VCaP (cell line): ENCODE measurements around the gene ALDH4A1.
"Not testable (repeated sequence)": the region's sequence is repeated elsewhere in the genome, so short reads cannot be mapped to it uniquely, and the experiment has no call there.

ENCODE experiments used
- H3K27ac ChIP-seq: fragments of 450-650 bp; 2 replicates; pipeline ENCODE4 v1.5.1; 2017
- CTCF ChIP-seq: fragments of 450-650 bp; conservative IDR thresholded peaks from 2 replicates; pipeline ENCODE4 v1.5.1; 2017; ENCODE audit warnings: mild to moderate bottlenecking, moderate library complexity

The ALDH4A1 gene

DNA sequence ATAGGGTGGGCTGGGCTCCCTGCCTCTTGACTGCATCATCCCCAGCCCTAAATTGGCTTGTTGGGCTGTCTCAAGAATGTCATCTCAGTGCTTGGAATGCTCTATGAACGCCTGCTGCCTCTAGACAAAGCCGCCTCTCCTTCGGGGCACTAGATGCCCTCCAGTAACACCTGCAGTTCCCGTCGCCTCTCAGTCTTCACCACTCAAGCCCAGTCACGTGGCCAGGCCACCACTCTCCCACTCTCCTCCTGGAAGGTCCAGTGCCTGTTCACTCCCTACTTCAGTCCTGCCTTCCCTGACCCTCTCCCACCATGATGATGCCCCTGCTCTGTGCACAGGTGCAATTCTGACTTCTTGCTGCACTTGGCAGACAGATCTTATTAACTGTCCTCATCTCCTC lies 49.9 kb downstream of the ALDH4A1 start:
- no peak overlapping the region for H3K27ac ChIP-seq
- no peak for TF ChIP-seq CTCF

GRCh38 chr1:18849261-18849711 lies 53.1 kb downstream of the ALDH4A1 start:
- no peak overlapping the region for H3K27ac ChIP-seq
- TF ChIP-seq CTCF: no peak

- H3K27ac ChIP-seq: not testable (repeated sequence)
Observed at GRCh38 chr1:18847723-18848122, 54.6 kb downstream of the ALDH4A1 start.

- TF ChIP-seq CTCF: no peak
- H3K27ac ChIP-seq: no peak overlapping the region
Observed at GRCh38 chr1:18840145-18840544, 62.2 kb downstream of the ALDH4A1 start.

DNA sequence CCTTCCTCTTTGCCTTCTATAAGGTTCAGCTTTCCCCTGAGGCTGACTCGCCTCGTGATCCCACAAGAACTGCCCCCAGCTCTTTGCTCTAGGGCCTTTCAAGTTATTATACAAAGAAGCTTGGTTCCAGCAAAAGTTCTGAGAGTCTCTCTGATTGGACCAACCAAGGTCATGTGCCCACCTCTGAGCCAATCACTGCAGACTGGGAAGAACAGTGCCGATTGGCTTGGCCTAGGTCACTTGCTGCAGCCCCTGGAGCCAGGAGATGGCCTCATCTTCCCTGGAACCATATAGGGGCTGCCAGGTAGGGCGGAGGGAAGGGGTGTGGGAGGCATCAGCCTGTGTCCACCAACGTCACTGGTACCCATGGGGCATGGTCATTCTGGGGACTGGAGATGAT lies 65.7 kb downstream of the ALDH4A1 start:
- H3K27ac ChIP-seq: no peak overlapping the region
- TF ChIP-seq CTCF: no peak

DNA sequence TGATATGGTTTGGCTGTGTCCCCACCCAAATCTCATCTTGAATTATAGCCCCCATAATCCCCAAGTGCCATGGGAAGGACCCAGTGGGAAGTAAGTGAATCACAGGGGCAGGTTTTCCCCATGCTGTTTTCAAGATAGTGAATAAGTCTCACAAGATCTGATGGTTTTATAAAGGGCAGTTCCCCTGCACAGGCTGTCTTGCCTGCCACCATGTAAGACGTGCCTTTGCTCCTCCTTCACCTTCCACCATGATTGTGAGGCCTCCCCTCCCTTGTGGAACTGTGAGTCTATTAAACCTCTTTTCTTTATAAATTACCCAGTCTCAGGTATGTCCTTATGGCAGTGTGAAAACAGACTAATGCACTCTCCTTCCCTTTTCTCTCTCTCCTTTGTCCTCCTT lies 70.0 kb downstream of the ALDH4A1 start:
- not testable (repeated sequence) for H3K27ac ChIP-seq

DNA sequence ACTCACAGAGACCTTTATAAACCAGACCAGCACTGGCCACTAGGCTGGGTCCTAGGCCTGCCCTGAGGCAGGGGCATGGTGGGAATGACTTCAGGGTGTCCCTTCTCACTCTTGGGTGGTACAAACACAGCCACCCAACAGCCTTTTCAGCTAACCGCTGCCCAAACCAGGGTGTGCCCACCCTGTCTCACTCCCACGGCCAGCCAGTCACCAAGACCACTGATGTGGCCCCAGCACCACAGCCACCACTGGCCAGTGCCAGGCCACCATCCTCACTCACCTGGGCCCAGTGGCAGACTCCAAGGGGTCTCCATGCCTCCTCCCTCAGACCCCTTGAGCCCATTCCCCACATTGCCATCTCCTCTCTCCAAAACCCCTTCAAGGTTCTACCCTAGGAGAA lies 70.7 kb downstream of the ALDH4A1 start:
- no peak overlapping the region for H3K27ac ChIP-seq

DNA sequence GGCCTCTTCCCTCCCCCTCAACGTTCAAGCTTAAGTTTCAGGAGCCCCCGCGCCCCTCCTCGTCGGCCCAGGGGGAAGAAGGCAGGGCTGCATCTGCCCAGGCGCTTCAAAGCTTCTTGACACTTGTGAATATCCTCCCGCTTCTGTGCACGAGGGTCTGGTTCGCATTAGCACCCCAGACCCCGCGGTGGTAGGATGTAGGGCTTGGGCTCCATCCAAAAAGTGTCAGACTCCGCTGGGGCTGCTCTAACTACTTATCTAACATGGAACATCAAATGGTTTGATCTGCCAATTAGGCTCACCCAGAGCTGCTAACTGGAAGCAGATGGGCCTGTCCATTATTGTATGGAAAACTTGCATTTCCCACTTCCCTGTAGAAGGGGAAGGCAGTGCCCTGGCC lies 71.8 kb downstream of the ALDH4A1 start:
- TF ChIP-seq CTCF: no peak
- H3K27ac ChIP-seq: no peak overlapping the region

More for the DNA sequence above, 70.7 kb downstream of the ALDH4A1 start:
- no peak for TF ChIP-seq CTCF

DNA sequence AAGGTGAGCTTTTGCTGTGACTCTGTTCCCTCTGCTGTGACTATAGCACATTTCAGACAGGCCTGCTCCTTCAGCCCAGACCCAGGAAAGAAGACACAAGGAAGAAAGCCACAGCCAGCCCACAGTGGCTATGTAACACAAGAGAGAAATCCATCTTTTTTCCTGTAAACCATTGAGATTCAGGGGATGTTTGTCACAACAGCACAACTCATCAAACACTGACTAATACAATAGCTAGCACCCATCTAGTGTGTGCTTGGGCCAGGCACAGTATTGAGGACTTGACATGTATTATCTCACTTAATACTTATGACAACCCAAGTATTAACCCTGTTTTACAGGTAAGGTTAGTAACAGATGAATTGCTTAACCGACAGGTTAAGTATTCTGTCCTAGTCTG lies 72.7 kb downstream of the ALDH4A1 start:
- no peak overlapping the region for H3K27ac ChIP-seq
- no peak for TF ChIP-seq CTCF
